GM23338 (cell line): ENCODE results near the gene EXOC3L1. TPM values are rescaled to one million over a fixed set of nuclear protein-coding genes. Genes with fewer than 3 reads are reported as not detected.

Experiments used
- ATAC-seq: fragments of 200-7000 bp; cut with Tn5 transposase; 3 replicates; pipeline ENCODE4 v1.9.1; 2020
- DNase-seq: peaks from one replicate; pipeline ENCODE4 v3.0.0-alpha.2; 2015; ENCODE audit warnings: low spot score
- H2AFZ ChIP-seq: fragments of 200-600 bp; sonication (generic); 2 replicates; pipeline ENCODE4 v1.8.0; 2016; ENCODE audit warnings: antibody characterized with exemption, mild to moderate bottlenecking, moderate library complexity
- H3F3A ChIP-seq: fragments of 200-600 bp; sonication (generic); replicated peaks from 2 replicates; pipeline ENCODE4 v1.8.0; 2017; ENCODE audit warnings: antibody characterized with exemption, mixed run types, low read depth
- H3K27ac ChIP-seq: fragments of 200-600 bp; sonication (generic); 2 replicates; pipeline ENCODE4 v1.6.1; 2016; ENCODE audit warnings: low read depth
- H3K27me3 ChIP-seq: fragments of 200-600 bp; sonication (generic); 2 replicates; pipeline ENCODE4 v1.8.0; 2016; ENCODE audit warnings: mild to moderate bottlenecking, mixed run types, moderate library complexity; ENCODE audit not compliant: insufficient read depth
- H3K36me3 ChIP-seq: fragments of 200-600 bp; sonication (generic); 2 replicates; pipeline ENCODE4 v1.8.0; 2016; ENCODE audit warnings: mild to moderate bottlenecking; ENCODE audit not compliant: insufficient read depth
- H3K4me1 ChIP-seq: fragments of 200-600 bp; sonication (generic); 2 replicates; pipeline ENCODE4 v1.8.0; 2016; ENCODE audit warnings: mild to moderate bottlenecking, moderate library complexity; ENCODE audit not compliant: insufficient read depth
- H3K4me2 ChIP-seq: fragments of 200-600 bp; sonication (generic); 2 replicates; pipeline ENCODE4 v1.7.1; 2017; ENCODE audit warnings: mixed run types
- H3K4me3 ChIP-seq: fragments of 200-600 bp; sonication (generic); 2 replicates; pipeline ENCODE4 v1.6.1; 2016; ENCODE audit warnings: mixed run types
- H3K79me2 ChIP-seq: fragments of 200-600 bp; sonication (generic); replicated peaks from 2 replicates; pipeline ENCODE4 v1.8.0; 2017; ENCODE audit warnings: mild to moderate bottlenecking; ENCODE audit not compliant: insufficient read depth
- H3K9me2 ChIP-seq: fragments of 200-600 bp; sonication (generic); 2 replicates; pipeline ENCODE4 v1.8.0; 2017; ENCODE audit not compliant: insufficient read depth
- H4K20me1 ChIP-seq: fragments of 200-600 bp; sonication (generic); replicated peaks from 2 replicates; pipeline ENCODE4 v1.8.0; 2017; ENCODE audit warnings: mild to moderate bottlenecking; ENCODE audit not compliant: insufficient read depth
- H3K27ac Mint-ChIP-seq: 2 replicates; pipeline ENCODE4 v1.8.0; 2020; ENCODE audit warnings: inconsistent platforms, mild to moderate bottlenecking, moderate library complexity, mixed read lengths
- H3K27me3 Mint-ChIP-seq: 3 replicates; pipeline ENCODE4 v1.8.0; 2022; ENCODE audit warnings: low read depth, mild to moderate bottlenecking, moderate library complexity, mixed read lengths, inconsistent platforms; ENCODE audit not compliant: insufficient read depth, poor library complexity
- H3K36me3 Mint-ChIP-seq: 3 replicates; pipeline ENCODE4 v1.8.0; 2021; ENCODE audit warnings: low read depth, mild to moderate bottlenecking, inconsistent platforms, moderate library complexity, mixed read lengths
- H3K4me1 Mint-ChIP-seq: 3 replicates; pipeline ENCODE4 v1.8.0; 2020; ENCODE audit warnings: mild to moderate bottlenecking, inconsistent platforms, mixed read lengths
- H3K4me3 Mint-ChIP-seq: 3 replicates; pipeline ENCODE4 v1.8.0; 2021; ENCODE audit warnings: moderate library complexity, mild to moderate bottlenecking, inconsistent platforms, mixed read lengths
- H3K9me3 Mint-ChIP-seq: 3 replicates; pipeline ENCODE4 v1.8.0; 2020; ENCODE audit warnings: moderate library complexity, mild to moderate bottlenecking, inconsistent platforms, mixed read lengths
- CTCF ChIP-seq, 2 experiments: fragments of 200-600 bp in 1 of 2; sonication (generic) in 1 of 2; conservative IDR thresholded peaks; 2 replicates each; pipeline versions ENCODE4 v1.5.1 to v1.6.1; 2016 to 2017; ENCODE audit warnings: antibody characterized with exemption in 2 of 2, low read depth in 2 of 2, mild to moderate bottlenecking in 2 of 2, moderate library complexity in 1 of 2
- ETS1 ChIP-seq: IDR thresholded peaks from 2 replicates; pipeline ENCODE4 v1.6.1; 2016; ENCODE audit warnings: antibody characterized with exemption
- POLR2AphosphoS5 ChIP-seq: IDR thresholded peaks from 2 replicates; pipeline ENCODE4 v1.6.1; 2016; ENCODE audit warnings: antibody characterized with exemption, low read depth
- ZNF331 ChIP-seq: fragments of 250-450 bp; sonication (Bioruptor Pico); IDR thresholded peaks from 2 replicates; pipeline ENCODE4 v1.5.0; 2020; ENCODE audit warnings: low read depth, mild to moderate bottlenecking, moderate library complexity
- ZNF462 ChIP-seq: fragments of 250-450 bp; sonication (Bioruptor Pico); IDR thresholded peaks from 2 replicates; pipeline ENCODE4 v1.5.0; 2020; ENCODE audit warnings: mild to moderate bottlenecking, moderate library complexity
- polyA plus RNA-seq: library from polyadenylated mRNA; unstranded; fragments of >200 nt; fragmentation: Nextera tagmentation; extraction: Ambion mirVana; gene quantifications from 2 replicates; pipeline ENCODE4 v1.2.1, GENCODE V29; 2016
- total RNA-seq: library from RNA; depleted of rRNA; stranded (reverse); fragments of >200 nt; shearing (Covaris generic); gene quantifications from 2 replicates; pipeline ENCODE4 v1.2.3, GENCODE V29; 2014

EXOC3L1 gene
- total and polyA plus RNA-seq, 2 experiments from 2014 or later = 1.1 to 2.3 TPM

- Mint-ChIP-seq H3K27ac (no peak overlapping the region), H3K27me3 (peaks cover 17% of the 10 kb centered on the region)
Measured at GRCh38 chr16:67228905-67229304, 39.0 kb upstream of the EXOC3L1 start.

GRCh38 chr16:67228034-67228785, 38.3 kb upstream of the EXOC3L1 start:
- no peaks in the 10 kb centered on the region for H3K27me3 ChIP-seq
- peak overlapping the region; percentile 86 for H3K4me3 ChIP-seq
- peaks cover 9% of the 10 kb centered on the region; the same call in 1 of the 2 replicates for H3K36me3 ChIP-seq
- no peaks in the 10 kb centered on the region for H3F3A ChIP-seq
- peak overlapping the region; percentile 93 for H3K4me2 ChIP-seq
- peaks cover 11% of the 10 kb centered on the region for H3K79me2 ChIP-seq
- H3K4me1 ChIP-seq = peaks cover 3% of the 10 kb centered on the region; the same call in 1 of the 2 replicates
- Mint-ChIP-seq H3K27ac (no peak overlapping the region), H3K4me1 (peaks cover 14% of the 10 kb centered on the region), H3K27me3 (peaks cover 17% of the 10 kb centered on the region), H3K9me3 (no peaks in the 10 kb centered on the region), H3K4me3 (peak overlapping the region; percentile 97), H3K36me3 (peaks cover 49% of the 10 kb centered on the region)
- H3K27ac ChIP-seq = no peak overlapping the region
- DNase-seq = no peak
- no peaks in the 10 kb centered on the region for H3K9me2 ChIP-seq
- peaks cover 5% of the 10 kb centered on the region; the same call in 1 of the 2 replicates for H4K20me1 ChIP-seq
- no peak for ATAC-seq
- no peak overlapping the region for H2AFZ ChIP-seq
- TF ChIP-seq ETS1 = no peak
- TF ChIP-seq POLR2AphosphoS5 = 0 out of 2 replicates have a peak, but pooled peaks have one; percentile 11
- no peak for TF ChIP-seq ZNF462 (CRISPR knock-in tag)
- TF ChIP-seq CTCF (conservative IDR thresholded peaks at IDR 0.05; ENCODE audit: low read depth in 2 of 2) = no peak

More at GRCh38 chr16:67228905-67229304, 39.0 kb upstream of the EXOC3L1 start:
- H3K27me3 ChIP-seq = no peaks in the 10 kb centered on the region
- no peak overlapping the region for H3K4me2 ChIP-seq
- no peak overlapping the region for H3K27ac ChIP-seq
- H3K4me1 ChIP-seq = peaks cover 3% of the 10 kb centered on the region; the same call in 1 of the 2 replicates
- H4K20me1 ChIP-seq = peaks cover 5% of the 10 kb centered on the region; the same call in 1 of the 2 replicates
- ATAC-seq (no peak), DNase-seq (no peak)
- Mint-ChIP-seq H3K4me1 (peaks cover 14% of the 10 kb centered on the region), H3K4me3 (peak overlapping the region; percentile 51), H3K36me3 (peaks cover 56% of the 10 kb centered on the region), H3K9me3 (no peaks in the 10 kb centered on the region)
- TF ChIP-seq ZNF331 (CRISPR knock-in tag) (no peak), POLR2AphosphoS5 (0 out of 2 replicates have a peak, but pooled peaks have one; percentile 9)
- H3K4me3 ChIP-seq = no peak overlapping the region
- H3K79me2 ChIP-seq = peaks cover 11% of the 10 kb centered on the region
- H2AFZ ChIP-seq = no peak overlapping the region
- H3K9me2 ChIP-seq = no peaks in the 10 kb centered on the region
- no peaks in the 10 kb centered on the region for H3F3A ChIP-seq
- H3K36me3 ChIP-seq = peaks cover 9% of the 10 kb centered on the region; the same call in 1 of the 2 replicates
